OCI-LY1 (cell line): ENCODE data around the gene KRTAP10-9.
"Not testable (repeated sequence)": the region's sequence is repeated elsewhere in the genome, so short reads cannot be mapped to it uniquely, and the experiment has no call there.

Source experiments
- EZH2 ChIP-seq: fragments of 200-600 bp; sonication (generic), shearing (Covaris generic); IDR thresholded peaks from 2 replicates; pipeline ENCODE4 v1.8.0; 2017; ENCODE audit warnings: borderline replicate concordance, mixed run types, mild to moderate bottlenecking, antibody characterized with exemption, low read length, moderate library complexity, mixed read lengths
- TF ChIP-seq, protein P1 (sequence below): fragments of 200-600 bp; sonication (generic), shearing (Covaris generic); IDR thresholded peaks from 2 replicates; pipeline ENCODE4 v1.5.1; 2017; ENCODE audit warnings: mild to moderate bottlenecking, antibody characterized with exemption, low read length, moderate library complexity, mixed read lengths

DNA sequence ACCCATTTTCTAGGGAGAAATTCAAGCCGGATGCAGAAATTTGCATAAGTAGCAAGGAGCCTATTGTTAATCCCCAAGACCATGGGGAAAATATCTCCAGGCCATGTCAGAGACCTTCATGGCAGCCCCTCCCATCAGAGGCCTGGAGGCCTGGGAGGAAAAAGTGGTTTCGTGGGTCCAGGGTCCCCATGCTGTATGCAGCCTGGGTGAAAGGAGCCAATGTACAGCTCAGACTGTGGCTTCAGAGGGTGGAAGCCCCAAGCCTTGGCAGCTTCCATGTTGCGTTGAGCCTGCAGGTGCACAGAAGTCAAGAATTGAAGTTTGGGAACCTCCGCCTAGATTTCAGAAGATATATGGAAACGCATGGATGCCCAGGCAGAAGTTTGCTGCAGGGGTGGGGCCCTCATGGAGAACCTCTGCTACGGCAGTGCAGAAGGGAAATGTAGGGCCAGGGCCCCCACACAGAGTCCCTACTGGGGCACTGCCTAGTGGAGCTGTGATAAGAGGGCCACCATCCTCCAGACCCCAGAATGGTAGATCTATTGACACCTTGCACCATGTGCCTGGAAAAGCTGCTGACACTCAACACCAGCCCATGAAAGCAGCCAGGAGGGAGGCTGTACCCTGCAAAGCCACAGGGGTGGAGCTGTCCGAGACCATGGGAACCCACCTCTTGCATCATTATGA lies 16.6 kb upstream of the KRTAP10-9 start:
- TF ChIP-seq, protein P1, sequence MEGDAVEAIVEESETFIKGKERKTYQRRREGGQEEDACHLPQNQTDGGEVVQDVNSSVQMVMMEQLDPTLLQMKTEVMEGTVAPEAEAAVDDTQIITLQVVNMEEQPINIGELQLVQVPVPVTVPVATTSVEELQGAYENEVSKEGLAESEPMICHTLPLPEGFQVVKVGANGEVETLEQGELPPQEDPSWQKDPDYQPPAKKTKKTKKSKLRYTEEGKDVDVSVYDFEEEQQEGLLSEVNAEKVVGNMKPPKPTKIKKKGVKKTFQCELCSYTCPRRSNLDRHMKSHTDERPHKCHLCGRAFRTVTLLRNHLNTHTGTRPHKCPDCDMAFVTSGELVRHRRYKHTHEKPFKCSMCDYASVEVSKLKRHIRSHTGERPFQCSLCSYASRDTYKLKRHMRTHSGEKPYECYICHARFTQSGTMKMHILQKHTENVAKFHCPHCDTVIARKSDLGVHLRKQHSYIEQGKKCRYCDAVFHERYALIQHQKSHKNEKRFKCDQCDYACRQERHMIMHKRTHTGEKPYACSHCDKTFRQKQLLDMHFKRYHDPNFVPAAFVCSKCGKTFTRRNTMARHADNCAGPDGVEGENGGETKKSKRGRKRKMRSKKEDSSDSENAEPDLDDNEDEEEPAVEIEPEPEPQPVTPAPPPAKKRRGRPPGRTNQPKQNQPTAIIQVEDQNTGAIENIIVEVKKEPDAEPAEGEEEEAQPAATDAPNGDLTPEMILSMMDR = not testable (repeated sequence)
- not testable (repeated sequence) for TF ChIP-seq EZH2
